Activated CD4-positive, alpha-beta T cell treated with anti-CD3 and anti-CD28 coated beads for 24 hours (primary cell): ENCODE results near the gene PEPD.
A peak's percentile ranks its signal among the peaks of the same experiment; 100 is the strongest.

Source experiments
- DNase-seq, 2 donors: peaks; one replicate each; pipeline ENCODE4 v3.0.0-alpha.2; 2020; ENCODE audit warnings: low read depth in 2 of 2

Gene PEPD

DNA sequence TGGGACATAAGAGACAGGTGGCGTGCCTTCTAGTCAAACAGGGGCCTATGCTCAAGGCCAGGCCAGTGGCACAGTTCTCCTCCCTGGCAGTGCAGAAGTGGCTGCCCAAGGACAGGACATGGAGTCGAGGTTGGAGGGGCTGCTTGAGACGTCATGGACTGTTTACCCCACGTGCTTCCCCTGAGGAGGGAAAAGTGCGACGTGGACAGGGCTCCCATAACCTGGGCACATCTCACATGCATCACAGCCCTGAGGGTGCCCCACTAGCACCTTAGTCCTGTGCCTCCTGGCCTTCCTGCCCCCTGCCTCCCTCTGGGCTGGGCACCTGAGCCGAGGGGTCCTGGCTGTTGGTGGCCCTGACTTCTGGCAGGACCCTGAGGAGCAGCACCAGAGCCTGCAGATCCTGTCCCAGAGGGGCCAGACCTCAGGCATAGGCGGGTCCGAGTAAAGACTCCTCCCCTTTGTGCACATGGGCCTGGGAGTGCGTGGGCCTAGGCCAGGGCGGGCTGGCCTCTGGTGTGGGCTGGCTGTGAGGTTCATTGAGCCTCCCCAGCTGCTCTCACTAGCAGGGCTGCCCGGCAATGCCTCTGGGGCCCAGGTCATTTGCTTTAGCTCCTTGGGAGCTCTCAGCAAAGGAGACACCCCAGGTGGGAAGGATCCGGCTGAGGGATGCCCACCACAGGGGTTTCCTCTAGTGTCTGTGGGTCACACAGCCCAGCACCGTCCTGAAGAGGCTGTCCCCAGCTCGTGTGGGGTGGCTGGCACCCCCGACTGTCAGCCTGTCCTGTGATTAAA, 82.4 kb downstream of the PEPD start:
- no peak for DNase-seq

DNA sequence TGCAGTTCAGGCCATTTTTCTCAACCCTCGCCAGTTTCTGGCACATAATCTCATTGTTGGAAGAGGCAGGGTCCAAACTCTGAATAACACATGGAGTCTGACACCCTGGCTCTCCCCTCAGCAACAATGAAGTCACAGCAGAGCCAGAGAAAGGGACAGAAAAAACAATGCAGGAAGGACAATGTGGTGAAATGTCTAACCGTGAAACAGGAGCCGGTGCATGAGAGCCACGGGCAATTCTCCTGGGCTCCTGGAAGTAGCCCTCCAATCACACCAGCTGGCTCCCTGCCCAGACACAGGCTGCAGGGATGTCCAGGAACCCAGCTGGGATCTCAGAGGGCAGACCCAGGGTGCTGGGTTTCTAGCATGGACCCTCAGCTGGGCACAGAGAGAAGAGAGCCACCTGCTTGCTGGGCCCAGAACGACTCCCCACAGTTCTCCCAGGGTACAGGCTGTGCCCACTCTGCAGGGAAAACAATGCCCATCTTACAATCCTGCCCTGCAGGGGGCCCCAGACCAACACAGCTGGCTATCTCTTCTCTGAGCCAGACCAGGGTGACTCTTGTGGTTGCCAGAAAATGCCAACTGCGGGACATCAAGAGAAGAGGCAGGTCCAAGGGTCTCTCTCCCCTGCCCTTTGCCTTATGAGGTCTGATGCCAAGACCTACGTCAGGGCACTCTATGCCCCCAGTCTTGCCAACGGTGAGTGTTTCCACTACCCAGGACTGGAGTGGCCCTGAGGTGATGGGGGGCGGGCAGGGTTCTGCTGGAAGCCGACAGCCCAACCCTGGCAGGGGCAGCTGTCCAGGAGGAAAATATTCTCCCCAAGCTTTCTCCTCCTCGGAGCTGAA, 83.5 kb downstream of the PEPD start:
- DNase-seq: no peak

DNA sequence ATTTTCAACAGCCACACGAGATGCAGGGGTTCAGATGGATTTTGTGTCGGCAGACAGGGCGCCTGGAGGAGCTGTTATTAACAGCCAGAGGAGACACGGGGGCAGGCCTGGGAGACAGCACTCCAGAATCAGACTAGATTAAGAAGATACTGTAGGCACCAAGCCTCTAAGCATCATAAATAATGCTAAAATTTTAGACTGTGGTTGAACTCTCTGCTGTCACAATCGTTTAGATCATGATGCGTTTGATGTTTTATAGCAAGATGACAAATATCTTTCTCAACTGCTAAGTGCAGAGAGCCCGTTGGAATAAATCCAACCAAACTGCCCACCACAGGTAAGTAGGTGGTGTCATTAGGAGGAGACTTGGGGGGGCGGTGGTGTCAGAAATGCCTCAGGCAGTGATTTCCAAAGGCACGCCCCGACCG, 84.2 kb downstream of the PEPD start:
- DNase-seq: no peak

DNA sequence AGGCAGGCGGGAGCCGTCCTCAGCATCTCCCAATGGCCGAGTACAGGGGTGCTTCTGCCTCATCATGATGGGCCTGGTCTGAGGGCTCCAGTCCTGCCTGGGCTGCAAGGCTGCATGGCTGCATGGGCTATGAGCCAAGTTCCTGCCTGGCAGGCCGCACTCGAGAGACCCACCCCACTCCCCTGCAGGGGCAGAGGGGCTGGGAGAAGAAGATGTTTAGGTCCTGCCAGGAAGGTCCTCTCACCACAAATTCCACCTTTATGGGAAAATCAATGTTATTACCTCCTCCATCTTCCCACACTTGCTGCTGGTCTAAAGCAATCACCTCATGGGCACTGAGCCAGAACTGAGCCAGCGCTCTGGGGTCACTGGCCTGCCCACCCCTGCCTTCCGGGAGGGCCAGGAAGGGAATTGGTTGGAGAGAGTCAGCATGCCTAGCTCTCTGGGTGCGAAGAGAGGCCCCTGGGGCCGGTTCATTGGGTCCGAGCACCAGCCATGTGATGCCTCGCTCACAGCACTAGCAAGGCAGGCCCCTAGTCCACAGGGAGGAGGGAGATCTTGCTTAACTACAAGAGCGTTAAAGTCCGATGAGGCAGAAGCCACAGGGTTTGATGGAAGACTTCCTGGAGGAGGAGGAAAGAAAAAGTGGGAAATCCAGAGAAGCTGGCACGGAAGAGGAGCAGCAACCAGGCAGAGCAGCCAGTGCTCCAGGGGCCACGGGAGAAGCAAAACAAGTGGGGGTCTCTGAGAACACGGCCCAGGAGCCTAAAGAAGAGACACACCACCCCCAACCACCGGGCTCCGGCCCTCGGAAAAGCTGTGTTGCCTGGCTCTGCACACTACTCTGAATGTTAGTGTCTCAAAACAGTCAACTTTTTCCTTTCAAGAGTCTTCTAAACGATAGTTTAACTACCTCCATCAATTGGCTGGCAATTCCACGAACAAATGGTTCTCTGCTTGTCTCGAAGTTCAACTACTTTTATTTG, 84.9 kb downstream of the PEPD start:
- no peak for DNase-seq

DNA sequence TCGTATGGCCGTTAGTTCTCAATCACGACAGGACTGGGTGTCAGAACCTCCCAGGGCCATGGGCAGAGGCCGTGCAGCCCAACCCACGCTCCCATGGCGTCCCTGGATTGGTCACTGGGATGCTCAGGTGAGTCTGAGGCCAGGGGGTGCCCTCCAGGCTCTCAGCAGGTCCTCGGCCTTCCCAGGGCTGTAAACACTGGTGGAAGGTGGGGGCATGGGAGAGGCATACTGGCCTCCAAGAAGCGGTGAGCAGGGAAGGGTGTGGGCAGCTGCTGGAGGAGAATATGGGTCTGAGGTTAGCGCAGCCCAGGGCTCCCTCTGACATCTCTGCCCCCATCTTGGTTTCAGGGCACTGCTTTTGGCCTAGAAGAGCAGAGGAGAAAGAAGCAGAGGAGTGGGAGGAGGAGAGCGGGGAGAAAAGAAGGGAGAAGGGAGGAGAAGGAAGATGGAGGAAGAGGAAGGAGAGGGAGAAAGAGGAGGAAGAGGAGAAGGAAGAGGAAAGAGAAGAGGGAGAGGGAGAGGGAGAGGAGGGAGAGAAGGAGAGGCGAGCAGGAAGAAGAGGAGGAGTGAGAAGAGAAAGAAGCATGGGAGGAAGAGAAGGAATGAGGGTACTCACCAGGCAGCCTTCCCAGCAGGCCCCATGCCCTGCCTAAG, 85.8 kb downstream of the PEPD start:
- DNase-seq: no peak

DNA sequence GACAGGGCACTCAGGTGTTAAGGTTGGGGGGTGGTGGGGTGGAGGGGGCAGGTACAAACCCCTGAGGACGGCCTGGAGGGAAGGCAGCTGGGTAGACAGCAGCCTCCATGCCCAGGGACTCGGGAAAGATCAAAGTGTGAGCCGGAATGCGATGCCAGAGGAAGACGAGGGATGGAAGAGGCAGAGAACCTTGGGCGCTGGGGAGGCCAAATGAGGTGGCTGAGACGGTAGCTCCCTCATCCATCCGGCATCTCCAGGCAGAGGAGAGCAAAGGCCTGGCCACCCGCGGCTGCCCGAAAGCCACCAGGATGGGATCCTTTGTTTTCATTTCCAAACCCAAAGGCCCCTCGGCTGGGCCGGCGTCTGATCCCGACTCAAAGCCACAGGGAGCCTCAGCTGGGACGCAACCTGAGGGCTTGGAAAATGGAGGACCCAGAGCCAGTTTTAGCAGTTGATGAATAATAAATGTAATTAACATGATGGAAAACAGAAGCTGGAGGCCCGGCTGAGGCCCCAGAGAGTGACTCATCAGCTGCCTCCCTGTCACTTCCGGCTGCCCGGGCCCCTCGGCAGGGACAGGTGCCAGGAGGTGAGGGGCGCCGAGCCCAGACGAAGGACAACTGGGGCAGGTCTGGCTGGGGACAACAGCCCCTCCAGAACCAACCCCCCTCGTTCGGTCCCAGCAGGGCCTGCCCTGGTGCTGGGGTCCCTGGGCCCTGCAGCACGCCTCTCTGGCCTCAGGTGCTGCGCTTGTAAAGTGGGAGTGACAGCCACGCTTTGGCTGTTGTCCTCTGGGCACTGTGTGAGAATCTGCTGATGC, 86.5 kb downstream of the PEPD start:
- no peak for DNase-seq

DNA sequence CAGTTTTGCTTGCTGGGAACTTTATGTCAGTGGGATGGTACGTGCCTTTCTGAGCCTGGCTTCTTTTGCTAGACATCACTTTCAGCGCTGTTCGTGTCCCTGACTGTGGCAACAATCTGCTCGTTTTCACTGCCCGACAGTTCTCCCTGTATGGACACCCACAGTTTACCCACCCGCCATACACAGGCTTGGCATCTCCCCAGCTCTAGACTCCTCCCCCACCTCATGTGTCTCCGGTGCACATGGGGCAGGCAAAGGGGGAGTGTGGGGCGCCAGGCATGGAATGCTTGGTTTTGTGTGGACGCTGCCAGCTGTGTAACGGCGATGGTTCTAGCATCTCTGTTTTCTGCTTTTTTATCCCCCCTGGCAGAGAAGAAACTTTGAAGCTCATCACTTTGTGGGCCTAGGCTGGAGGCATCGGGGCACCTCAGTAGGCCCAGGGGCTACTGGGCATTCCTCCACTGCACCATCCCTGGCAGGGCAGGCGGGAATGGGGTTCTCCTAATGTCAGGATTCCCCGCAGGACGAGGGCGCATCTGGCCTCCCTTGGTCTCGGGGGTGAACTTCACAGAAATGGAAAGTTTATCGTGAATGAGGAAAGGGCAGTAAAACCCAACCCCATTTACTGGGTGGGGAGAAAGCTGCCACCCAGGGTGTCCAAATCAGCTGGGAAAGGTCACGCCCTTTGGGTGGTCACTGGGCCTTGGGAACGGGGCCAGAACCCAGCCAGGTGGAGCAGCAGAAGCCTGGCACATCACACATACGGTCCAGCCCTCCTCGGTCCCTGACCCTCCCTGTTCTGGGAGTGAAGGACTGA, 87.3 kb downstream of the PEPD start:
- no peak for DNase-seq

DNA sequence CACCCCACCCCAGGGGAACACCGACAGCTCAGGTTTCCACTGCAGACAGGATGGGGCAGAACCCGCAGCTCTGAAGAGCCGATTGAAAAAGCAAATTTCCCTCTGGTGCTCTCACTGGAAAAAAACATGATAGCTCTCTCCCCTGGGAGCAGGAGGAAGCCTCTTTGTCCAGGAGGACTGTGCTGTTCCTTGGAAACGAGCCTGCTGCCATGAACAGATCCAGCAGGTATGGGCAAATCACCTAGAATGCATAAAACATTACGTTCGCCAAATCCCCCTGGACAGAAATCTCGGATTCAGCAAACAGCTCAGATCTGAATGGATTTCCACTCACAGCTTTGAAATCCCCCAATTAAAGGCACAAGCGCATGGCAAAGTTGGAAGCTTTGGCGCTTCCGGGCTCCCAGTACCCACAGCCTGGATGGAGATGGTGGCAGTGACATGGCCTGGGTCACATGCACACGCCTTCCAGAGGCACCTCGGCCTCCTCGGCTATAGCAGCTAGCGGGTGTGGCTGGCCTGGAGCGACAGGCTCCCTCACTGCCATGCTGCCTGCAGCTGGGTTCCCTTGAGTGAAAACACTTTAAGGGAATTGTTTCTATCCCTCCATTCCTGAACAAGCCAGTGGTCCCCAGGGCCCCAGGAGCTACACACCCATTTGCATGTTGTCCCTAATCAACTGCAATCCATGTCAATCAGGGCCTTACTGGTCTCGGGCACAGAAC, 89.0 kb downstream of the PEPD start:
- no peak for DNase-seq

DNA sequence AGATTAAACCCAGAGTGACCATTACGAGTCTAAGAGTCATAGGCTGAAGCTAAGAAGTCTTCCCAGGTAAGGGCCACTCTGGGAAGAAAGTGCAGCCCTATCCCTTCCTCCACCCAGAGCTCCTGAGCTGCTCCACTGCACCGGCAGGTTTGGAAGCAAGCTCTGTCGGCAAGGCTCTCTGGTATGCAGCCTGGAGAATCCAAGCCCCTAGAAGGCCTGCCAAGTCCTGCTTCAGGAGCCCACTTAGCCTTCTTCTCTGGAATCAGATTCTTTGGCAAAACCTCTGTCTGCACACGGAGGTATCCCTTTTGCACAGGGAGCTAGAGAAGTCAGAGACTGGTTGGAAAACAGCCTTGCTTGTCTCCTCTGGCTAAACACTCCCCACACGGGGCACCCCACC, 89.6 kb downstream of the PEPD start:
- DNase-seq: no peak

DNA sequence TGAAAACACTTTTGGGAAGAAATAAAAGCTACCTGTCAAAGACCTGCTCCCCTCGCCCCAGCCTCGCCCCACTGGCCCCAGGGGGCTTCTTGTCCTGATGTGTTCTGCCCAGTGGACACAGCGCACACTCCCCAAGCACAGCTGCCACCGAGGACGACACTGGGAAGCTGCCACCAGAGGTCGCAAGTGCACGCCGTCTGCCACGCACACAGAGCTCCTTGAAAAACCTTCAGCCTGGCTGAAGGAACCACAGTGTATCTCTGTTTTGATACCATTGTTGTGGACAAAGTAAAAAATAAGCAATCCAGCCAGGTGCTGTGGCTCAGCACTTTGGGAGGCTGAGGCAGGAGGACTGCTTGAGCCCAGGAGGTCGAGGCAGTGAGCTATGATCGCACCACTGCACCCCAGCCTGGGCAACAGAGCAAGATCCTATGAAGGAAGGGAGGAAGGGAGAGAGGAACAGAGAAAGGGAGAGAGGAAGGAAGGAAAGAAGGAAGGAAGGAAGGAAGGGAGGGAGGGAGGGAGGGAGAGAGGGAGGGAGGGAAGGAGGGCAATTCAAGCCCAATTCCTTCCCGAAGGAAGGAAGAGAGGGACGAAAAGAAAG, 90.8 kb downstream of the PEPD start:
- DNase-seq: peak; percentile 50 to 54

DNA sequence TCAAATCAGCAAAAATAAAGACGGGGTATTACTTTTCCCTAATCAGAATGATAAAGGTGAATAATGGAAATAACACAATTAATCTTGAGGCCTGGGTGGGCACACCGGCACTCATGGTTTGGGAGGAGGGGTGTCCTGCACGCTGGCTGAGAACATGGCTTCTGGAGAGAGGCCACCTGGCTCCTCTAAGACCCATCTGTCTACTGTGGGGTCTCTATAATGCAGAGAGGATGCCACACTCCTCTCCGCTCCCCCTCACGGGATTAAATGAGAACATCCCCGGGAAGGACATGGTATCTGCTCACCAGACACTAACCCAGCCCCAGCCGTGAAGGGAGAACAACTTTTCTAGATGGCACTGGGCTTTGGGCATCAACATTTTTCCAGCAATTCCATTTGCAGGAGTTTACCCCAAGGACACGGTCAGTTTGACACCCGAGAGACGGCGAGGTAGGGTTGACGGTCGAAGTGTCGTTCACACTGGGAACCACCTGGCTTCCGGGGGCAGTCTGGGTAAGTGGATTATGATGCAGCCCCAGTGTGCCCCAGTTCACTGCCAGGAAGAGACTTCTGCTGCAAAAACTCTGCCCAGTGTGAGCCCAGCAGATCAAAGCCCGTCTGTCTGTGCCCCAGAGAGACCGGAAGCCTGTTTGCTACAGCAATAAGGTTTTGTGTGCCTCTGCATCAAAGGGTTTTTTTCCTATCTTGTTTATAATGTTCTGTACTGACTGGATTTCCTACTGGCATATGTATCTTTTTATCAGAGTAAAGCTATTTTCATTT, 91.5 kb downstream of the PEPD start:
- DNase-seq: no peak

DNA sequence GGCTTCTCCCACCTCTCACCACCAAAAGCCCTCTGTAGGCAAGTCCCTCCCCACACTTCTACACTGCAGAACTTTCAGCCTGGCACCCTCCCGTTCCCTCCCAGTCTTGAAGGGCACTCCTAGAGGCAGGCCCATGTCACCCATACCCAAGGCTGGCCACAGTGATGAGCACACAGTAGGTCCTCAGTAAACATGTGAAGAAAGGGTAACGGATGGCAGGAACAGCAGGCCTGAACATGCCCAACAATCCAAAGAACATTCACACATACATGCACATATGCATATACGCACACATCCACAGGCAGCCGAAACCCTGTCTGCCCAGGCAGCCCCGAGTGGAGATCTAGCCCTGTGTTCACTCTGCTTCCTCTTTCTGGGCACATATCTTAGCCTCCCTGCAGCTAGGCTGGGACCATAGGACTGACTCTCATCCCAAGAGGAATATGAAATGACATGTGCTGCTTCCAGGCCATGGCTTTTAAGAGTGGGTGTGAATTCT, 92.9 kb downstream of the PEPD start:
- no peak for DNase-seq

DNA sequence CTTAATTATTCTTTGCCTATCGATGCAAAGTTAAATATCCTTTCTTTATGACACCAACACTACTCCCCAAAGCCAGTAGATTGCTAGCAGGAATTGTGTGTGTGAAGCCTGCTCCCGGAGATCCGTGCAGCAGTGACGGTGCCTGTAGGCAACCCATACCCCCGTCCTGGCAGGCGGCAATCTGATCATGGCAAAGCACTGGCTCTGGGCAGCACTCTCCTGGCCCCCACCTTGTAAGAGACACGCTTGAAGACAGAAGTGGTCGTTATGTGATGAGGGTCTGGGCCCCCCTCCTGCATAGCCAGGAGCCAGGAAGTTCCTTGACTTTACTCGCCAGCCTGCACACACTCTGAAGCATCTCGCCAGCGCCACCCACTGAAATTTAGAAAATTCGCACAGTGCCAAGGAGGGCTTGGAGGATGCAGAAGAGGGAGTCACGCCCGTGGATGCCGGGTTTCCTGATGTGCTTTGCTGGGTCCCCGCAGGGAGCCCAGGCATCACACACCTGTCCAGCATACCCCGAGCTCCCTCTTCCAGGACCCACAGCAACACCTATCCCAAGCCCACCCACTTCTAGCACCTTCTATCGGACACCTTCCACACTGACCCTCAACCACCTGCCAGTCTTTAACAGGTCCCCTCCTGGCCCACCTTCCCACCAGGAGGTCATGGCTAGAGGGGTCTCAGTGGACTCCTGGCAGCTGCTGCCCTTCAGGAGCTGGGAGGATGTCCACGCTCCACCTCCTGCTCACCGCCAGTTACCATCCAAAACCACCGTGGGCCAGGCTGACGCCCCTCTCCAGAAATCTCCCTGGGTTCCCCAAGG, 93.6 kb downstream of the PEPD start:
- no peak for DNase-seq

DNA sequence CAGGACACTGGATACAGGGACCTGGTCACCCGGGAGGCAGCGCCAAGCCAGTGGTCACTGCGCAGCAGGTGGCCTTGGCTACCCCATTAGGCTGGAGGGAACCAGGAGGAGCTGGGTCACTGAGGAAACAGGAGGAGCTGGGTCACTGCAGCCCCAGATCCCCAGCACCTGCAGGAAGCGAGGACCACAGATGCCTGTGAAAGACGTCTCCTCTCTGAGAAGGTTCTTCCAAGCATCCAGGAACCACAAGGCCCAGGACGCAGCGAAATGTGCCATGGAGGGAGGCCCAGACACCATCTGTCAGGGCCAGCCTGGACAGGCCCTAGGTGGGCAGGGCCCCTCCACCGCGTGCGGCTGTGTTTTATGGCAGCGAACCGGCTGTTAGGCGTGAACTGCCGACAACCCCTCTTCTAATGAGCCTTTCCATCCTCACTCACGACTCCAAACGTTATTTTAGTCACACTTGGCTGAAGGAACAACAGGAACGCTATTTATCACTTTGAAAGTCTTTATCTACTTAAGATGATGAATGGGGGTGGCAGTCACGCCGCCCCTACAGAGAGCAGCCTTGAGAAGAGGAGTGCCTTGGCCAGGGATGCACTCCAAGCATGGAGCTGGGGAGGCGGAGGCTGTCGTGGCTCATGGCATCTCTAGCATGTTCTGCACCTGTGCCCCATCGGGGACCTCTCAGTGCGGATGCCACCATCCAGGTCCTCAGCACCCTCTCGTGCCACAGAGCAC, 94.8 kb downstream of the PEPD start:
- no peak for DNase-seq

DNA sequence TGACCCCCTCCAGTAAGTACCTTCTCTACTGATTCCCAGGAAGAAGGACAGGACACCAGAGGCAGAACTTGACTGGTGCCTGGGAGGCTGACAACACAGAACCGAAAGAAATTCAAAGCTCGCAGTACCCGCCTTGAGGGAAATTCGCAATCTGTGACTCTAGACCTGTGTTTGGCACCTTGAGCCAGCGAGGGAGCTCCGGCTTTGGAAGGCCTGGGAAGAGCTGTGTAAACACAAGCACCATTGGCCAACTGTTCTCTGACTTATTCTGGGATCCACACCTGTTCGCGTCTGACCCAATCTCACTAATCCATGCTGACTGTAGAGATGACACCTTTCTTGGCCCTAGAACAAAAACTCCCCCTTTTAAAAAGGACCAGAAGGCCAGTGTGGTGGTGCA, 97.4 kb downstream of the PEPD start:
- DNase-seq: no peak
